Endothelial cell (in vitro differentiated cells): ENCODE measurements around the gene SERPINB4. TPM values are rescaled to one million over a fixed set of nuclear protein-coding genes. Genes with fewer than 3 reads are reported as not detected.
"Not testable (repeated sequence)": the region's sequence is repeated elsewhere in the genome, so short reads cannot be mapped to it uniquely, and the experiment has no call there.

Source experiments
- DNase-seq: peaks from one replicate; pipeline ENCODE4 v3.0.0; 2021; ENCODE audit warnings: low spot score
- H3K27ac Mint-ChIP-seq: one replicate; pipeline ENCODE4 v1.8.0; 2021; ENCODE audit warnings: mixed read lengths, inconsistent platforms; ENCODE audit not compliant: unreplicated experiment
- H3K27me3 Mint-ChIP-seq: one replicate; pipeline ENCODE4 v1.8.0; 2021; ENCODE audit warnings: mild to moderate bottlenecking, moderate library complexity, mixed read lengths, inconsistent platforms; ENCODE audit not compliant: unreplicated experiment
- H3K36me3 Mint-ChIP-seq: one replicate; pipeline ENCODE4 v1.8.0; 2021; ENCODE audit warnings: mild to moderate bottlenecking, low read depth, mixed read lengths, inconsistent platforms; ENCODE audit not compliant: unreplicated experiment
- H3K4me1 Mint-ChIP-seq: one replicate; pipeline ENCODE4 v1.8.0; 2021; ENCODE audit warnings: mild to moderate bottlenecking, mixed read lengths, inconsistent platforms; ENCODE audit not compliant: unreplicated experiment
- H3K4me3 Mint-ChIP-seq: one replicate; pipeline ENCODE4 v1.8.0; 2021; ENCODE audit warnings: mild to moderate bottlenecking, mixed read lengths, inconsistent platforms; ENCODE audit not compliant: unreplicated experiment
- H3K9me3 Mint-ChIP-seq: one replicate; pipeline ENCODE4 v1.8.0; 2021; ENCODE audit warnings: mixed read lengths, inconsistent platforms; ENCODE audit not compliant: unreplicated experiment
- total RNA-seq: library from RNA; stranded (reverse); fragmentation: NEBNext Ultra II Directional; extraction: Animal tissue kit (Norgen Biotek cat#: 25700); gene quantifications from one replicate; pipeline ENCODE4 v1.2.1, GENCODE V29; 2021; ENCODE audit not compliant: unreplicated experiment
- TF ChIP-seq, protein P1 (sequence below): fragments of 200-600 bp; sonication (generic); IDR thresholded peaks from one replicate; pipeline ENCODE4 v1.5.0; 2021; ENCODE audit warnings: antibody characterized with exemption; ENCODE audit not compliant: unreplicated experiment

The SERPINB4 gene
- total RNA-seq, 1 donor from 2014 or later, result 0.41 TPM

- DNase-seq, result no peak
- no peaks in the 10 kb centered on the region for H3K9me3 Mint-ChIP-seq
- H3K36me3 Mint-ChIP-seq, result no peaks in the 10 kb centered on the region
- H3K27me3 Mint-ChIP-seq, result no peaks in the 10 kb centered on the region
- H3K4me1 Mint-ChIP-seq, result peaks cover 5% of the 10 kb centered on the region
- TF ChIP-seq, protein P1, sequence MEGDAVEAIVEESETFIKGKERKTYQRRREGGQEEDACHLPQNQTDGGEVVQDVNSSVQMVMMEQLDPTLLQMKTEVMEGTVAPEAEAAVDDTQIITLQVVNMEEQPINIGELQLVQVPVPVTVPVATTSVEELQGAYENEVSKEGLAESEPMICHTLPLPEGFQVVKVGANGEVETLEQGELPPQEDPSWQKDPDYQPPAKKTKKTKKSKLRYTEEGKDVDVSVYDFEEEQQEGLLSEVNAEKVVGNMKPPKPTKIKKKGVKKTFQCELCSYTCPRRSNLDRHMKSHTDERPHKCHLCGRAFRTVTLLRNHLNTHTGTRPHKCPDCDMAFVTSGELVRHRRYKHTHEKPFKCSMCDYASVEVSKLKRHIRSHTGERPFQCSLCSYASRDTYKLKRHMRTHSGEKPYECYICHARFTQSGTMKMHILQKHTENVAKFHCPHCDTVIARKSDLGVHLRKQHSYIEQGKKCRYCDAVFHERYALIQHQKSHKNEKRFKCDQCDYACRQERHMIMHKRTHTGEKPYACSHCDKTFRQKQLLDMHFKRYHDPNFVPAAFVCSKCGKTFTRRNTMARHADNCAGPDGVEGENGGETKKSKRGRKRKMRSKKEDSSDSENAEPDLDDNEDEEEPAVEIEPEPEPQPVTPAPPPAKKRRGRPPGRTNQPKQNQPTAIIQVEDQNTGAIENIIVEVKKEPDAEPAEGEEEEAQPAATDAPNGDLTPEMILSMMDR, result no peak
- no peak overlapping the region for H3K4me3 Mint-ChIP-seq
- no peak overlapping the region for H3K27ac Mint-ChIP-seq
Measured at GRCh38 chr18:63646936-63647335, 2.9 kb upstream of the SERPINB4 start.

- not testable (repeated sequence) for H3K4me3 Mint-ChIP-seq, DNase-seq, H3K27me3 Mint-ChIP-seq, H3K36me3 Mint-ChIP-seq, H3K9me3 Mint-ChIP-seq, H3K27ac Mint-ChIP-seq
- H3K4me1 Mint-ChIP-seq, result peaks cover 15% of the 10 kb centered on the region
Measured at GRCh38 chr18:63644694-63645093, 638 bp upstream of the SERPINB4 start.

DNA sequence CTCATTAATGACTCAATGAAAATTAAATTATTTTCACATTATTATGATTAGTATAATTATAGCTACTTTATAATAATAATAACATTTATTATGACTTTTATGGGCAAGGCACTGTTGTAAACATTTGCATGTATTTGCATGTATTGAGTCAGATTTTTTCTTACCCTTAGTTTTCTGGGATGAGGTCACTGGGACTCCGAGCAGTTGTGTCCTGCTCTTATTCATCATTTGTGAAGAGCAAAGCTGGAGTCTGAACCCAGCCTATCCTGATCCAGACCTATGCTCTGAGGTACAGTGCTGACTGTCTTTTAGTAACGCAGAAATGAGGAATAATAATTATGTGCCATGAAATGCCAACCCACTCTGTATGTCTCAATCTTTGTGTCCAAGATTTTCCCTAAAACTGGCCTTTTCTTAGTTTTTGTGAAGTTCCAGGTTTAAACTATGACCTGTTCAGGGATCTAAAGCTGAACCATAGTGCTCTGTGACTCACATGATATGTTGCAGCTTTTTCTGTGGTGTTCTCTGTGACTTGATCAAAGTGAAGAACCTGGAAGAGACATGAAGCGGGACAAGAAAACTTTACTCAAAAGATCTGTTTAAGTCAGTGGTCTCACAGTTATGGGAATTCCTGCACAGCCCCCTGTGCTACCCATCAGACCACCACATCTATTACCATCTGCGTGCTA, 1.2 kb downstream of the SERPINB4 start:
- H3K27ac Mint-ChIP-seq, DNase-seq, H3K4me3 Mint-ChIP-seq: not testable (repeated sequence)

GRCh38 chr18:63641157-63641680, 2.8 kb downstream of the SERPINB4 start:
- H3K4me1 Mint-ChIP-seq, result peaks cover 12% of the 10 kb centered on the region
- not testable (repeated sequence) for H3K27ac Mint-ChIP-seq, H3K36me3 Mint-ChIP-seq, H3K9me3 Mint-ChIP-seq, H3K4me3 Mint-ChIP-seq, DNase-seq, H3K27me3 Mint-ChIP-seq

More for the DNA sequence above, 1.2 kb downstream of the SERPINB4 start:
- peaks cover 15% of the 10 kb centered on the region for H3K4me1 Mint-ChIP-seq
- H3K36me3 Mint-ChIP-seq, H3K9me3 Mint-ChIP-seq, H3K27me3 Mint-ChIP-seq: not testable (repeated sequence)

DNA sequence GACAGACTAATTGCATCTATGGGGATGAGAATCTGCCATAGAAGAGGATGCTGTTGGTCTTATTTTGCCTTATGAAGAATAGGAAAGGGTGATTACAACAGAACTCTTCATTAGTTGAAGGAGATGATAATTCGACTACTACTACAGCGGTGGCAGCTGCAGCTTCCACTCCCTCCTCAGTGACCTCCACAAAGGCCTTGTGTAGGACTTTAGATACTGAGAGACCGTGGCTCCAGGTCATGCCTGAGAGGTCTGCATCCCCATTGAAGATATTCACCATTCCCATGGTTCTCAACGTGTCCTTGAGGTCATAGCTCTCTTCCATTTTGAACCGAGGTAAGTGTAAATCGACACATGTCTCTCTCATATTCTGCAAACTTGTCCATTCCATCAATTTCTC, 6.4 kb downstream of the SERPINB4 start:
- H3K36me3 Mint-ChIP-seq, result no peaks in the 10 kb centered on the region
- no peak for DNase-seq
- no peak overlapping the region for H3K4me3 Mint-ChIP-seq
- H3K27ac Mint-ChIP-seq, result no peak overlapping the region
- no peaks in the 10 kb centered on the region for H3K27me3 Mint-ChIP-seq
- TF ChIP-seq, protein P1, result no peak
- no peaks in the 10 kb centered on the region for H3K9me3 Mint-ChIP-seq
- H3K4me1 Mint-ChIP-seq, result peaks cover 10% of the 10 kb centered on the region

- Mint-ChIP-seq H3K4me3 (no peak overlapping the region), H3K27me3 (no peaks in the 10 kb centered on the region), H3K36me3 (peaks cover 13% of the 10 kb centered on the region), H3K9me3 (peaks cover 16% of the 10 kb centered on the region), H3K4me1 (no peaks in the 10 kb centered on the region), H3K27ac (no peak overlapping the region)
- TF ChIP-seq, protein P1, result no peak
- no peak for DNase-seq
Measured at GRCh38 chr18:63627819-63628218, 16.2 kb downstream of the SERPINB4 start.
